MM.1S (cell line): ENCODE measurements around the gene CIDEC.

ENCODE experiments used
- DNase-seq: peaks from one replicate; pipeline ENCODE4 v3.0.0-alpha.2; 2015
- H2AFZ ChIP-seq: fragments of 300-600 bp; sonication (generic); 2 replicates; pipeline ENCODE4 v1.6.0; 2016; ENCODE audit warnings: antibody characterized with exemption, low read length
- H3F3A ChIP-seq: fragments of 300-600 bp; sonication (generic); 2 replicates; pipeline ENCODE4 v1.6.1; 2016; ENCODE audit warnings: mild to moderate bottlenecking, antibody characterized with exemption, low read length, moderate library complexity, mixed read lengths; ENCODE audit not compliant: insufficient read depth
- H3K27ac ChIP-seq: fragments of 300-600 bp; sonication (generic); 2 replicates; pipeline ENCODE4 v1.5.1; 2016; ENCODE audit warnings: mild to moderate bottlenecking, low read length
- H3K27me3 ChIP-seq: fragments of 300-600 bp; sonication (generic); replicated peaks from 2 replicates; pipeline ENCODE4 v1.6.0; 2016; ENCODE audit warnings: low read length; ENCODE audit not compliant: insufficient read depth
- H3K36me3 ChIP-seq: fragments of 300-600 bp; sonication (generic); replicated peaks from 2 replicates; pipeline ENCODE4 v1.6.1; 2016; ENCODE audit warnings: mild to moderate bottlenecking, low read length, mixed read lengths; ENCODE audit not compliant: insufficient read depth
- H3K4me1 ChIP-seq: fragments of 300-600 bp; sonication (generic); 2 replicates; pipeline ENCODE4 v1.6.1; 2016; ENCODE audit warnings: low read length, mixed read lengths
- H3K4me2 ChIP-seq: fragments of 300-600 bp; sonication (generic); 2 replicates; pipeline ENCODE4 v1.6.0; 2016; ENCODE audit warnings: low read depth, low read length
- H3K4me3 ChIP-seq: fragments of 300-600 bp; sonication (generic); 2 replicates; pipeline ENCODE4 v1.5.1; 2016; ENCODE audit warnings: low read length, mixed read lengths
- H3K79me2 ChIP-seq: fragments of 300-600 bp; sonication (generic); 2 replicates; pipeline ENCODE4 v1.6.1; 2016; ENCODE audit warnings: mixed run types, low read length, mixed read lengths
- H3K9ac ChIP-seq: fragments of 300-600 bp; sonication (generic); 2 replicates; pipeline ENCODE4 v1.6.1; 2016; ENCODE audit warnings: low read length, mixed read lengths
- H3K9me2 ChIP-seq: fragments of 300-600 bp; sonication (generic); replicated peaks from 2 replicates; pipeline ENCODE4 v1.6.1; 2016; ENCODE audit warnings: mild to moderate bottlenecking, low read length, mixed read lengths; ENCODE audit not compliant: insufficient read depth
- H3K9me3 ChIP-seq: fragments of 300-600 bp; sonication (generic); replicated peaks from 2 replicates; pipeline ENCODE4 v1.6.1; 2016; ENCODE audit warnings: mild to moderate bottlenecking, low read length, mixed read lengths; ENCODE audit not compliant: insufficient read depth
- H4K20me1 ChIP-seq: fragments of 300-600 bp; sonication (generic); 2 replicates; pipeline ENCODE4 v1.6.1; 2016; ENCODE audit warnings: mild to moderate bottlenecking, low read length, moderate library complexity, mixed read lengths; ENCODE audit not compliant: insufficient read depth
- EZH2 ChIP-seq: fragments of 300-600 bp; sonication (generic); optimal IDR thresholded peaks from 2 replicates; pipeline ENCODE3; 2017; ENCODE audit warnings: low read depth, mild to moderate bottlenecking, antibody characterized with exemption, low read length, mixed read lengths
- EZH2phosphoT487 ChIP-seq: fragments of 300-600 bp; sonication (generic); IDR thresholded peaks from 2 replicates; pipeline ENCODE4 v1.6.1; 2018; ENCODE audit warnings: antibody characterized with exemption, low read length
- TF ChIP-seq, protein P1 (sequence below): fragments of 300-600 bp; sonication (generic); IDR thresholded peaks from 2 replicates; pipeline ENCODE4 v1.5.1; 2016; ENCODE audit warnings: antibody characterized with exemption, low read length, mixed read lengths

CIDEC gene

DNA sequence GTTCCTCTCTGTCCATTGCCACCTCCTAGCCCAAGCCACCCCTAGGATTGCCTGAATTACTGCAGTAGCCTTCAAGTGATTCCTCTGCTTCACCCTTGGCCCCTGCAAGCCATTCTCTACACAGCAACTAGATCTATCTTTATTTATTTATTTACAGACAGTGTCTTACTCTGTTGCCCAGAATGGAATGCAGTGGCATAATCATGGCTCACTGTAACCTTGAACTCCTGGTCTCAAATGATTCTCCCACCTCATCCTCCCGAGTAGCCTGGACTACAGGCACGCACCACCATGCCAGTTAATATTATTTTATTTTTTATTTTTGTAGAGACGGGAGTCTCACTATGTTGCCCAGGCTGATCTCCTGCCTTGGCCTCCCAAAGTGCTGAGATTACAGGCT is 8.5 kb upstream of the CIDEC start:
- Histone ChIP-seq H2AFZ (no peak overlapping the region), H3K27ac (no peak overlapping the region), H4K20me1 (no peaks in the 10 kb centered on the region), H3K79me2 (peaks cover 30% of the 10 kb centered on the region), H3K9me3 (no peaks in the 10 kb centered on the region), H3K9me2 (no peaks in the 10 kb centered on the region), H3K36me3 (0 out of 2 replicates have a peak, but pooled peaks cover 2% of the 10 kb centered on the region), H3F3A (no peaks in the 10 kb centered on the region), H3K9ac (no peak overlapping the region), H3K4me3 (no peak overlapping the region), H3K4me2 (no peak overlapping the region), H3K27me3 (no peaks in the 10 kb centered on the region; the same call in 1 of the 2 replicates), H3K4me1 (no peaks in the 10 kb centered on the region)
- no peak for TF ChIP-seq EZH2phosphoT487
- TF ChIP-seq, protein P1, sequence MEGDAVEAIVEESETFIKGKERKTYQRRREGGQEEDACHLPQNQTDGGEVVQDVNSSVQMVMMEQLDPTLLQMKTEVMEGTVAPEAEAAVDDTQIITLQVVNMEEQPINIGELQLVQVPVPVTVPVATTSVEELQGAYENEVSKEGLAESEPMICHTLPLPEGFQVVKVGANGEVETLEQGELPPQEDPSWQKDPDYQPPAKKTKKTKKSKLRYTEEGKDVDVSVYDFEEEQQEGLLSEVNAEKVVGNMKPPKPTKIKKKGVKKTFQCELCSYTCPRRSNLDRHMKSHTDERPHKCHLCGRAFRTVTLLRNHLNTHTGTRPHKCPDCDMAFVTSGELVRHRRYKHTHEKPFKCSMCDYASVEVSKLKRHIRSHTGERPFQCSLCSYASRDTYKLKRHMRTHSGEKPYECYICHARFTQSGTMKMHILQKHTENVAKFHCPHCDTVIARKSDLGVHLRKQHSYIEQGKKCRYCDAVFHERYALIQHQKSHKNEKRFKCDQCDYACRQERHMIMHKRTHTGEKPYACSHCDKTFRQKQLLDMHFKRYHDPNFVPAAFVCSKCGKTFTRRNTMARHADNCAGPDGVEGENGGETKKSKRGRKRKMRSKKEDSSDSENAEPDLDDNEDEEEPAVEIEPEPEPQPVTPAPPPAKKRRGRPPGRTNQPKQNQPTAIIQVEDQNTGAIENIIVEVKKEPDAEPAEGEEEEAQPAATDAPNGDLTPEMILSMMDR: no peak
- no peak for TF ChIP-seq EZH2
- DNase-seq: no peak

DNA sequence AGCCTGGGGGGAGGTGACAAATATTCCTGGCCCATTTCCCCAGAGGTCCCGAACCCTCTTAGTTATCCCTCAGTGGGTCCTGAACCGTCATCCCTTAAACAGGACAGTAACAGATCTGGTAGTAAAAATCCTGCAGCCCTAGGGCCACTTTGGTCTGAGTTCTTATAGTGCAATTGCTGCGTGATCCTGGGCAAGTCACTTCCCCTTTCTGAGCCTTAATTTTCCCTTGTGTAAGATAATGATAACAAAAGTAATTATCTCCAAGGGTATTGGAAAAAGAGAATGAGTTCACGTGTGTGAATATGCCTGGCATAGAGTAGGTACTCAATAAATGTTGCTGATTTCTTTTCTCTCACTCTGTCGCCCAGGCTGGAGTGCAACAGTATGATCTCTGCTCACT is 7.4 kb upstream of the CIDEC start:
- no peaks in the 10 kb centered on the region for H4K20me1 ChIP-seq
- no peak for TF ChIP-seq EZH2
- TF ChIP-seq, protein P1: no peak
- peaks cover 20% of the 10 kb centered on the region for H3K79me2 ChIP-seq
- H2AFZ ChIP-seq: no peak overlapping the region
- H3K4me1 ChIP-seq: no peaks in the 10 kb centered on the region
- no peak overlapping the region for H3K4me2 ChIP-seq
- H3K4me3 ChIP-seq: no peak overlapping the region
- H3F3A ChIP-seq: no peaks in the 10 kb centered on the region
- no peaks in the 10 kb centered on the region for H3K9me3 ChIP-seq
- no peaks in the 10 kb centered on the region; the same call in 1 of the 2 replicates for H3K27me3 ChIP-seq
- H3K36me3 ChIP-seq: no peaks in the 10 kb centered on the region
- H3K9ac ChIP-seq: no peak overlapping the region
- no peak overlapping the region for H3K27ac ChIP-seq
- no peaks in the 10 kb centered on the region for H3K9me2 ChIP-seq
- DNase-seq: no peak

DNA sequence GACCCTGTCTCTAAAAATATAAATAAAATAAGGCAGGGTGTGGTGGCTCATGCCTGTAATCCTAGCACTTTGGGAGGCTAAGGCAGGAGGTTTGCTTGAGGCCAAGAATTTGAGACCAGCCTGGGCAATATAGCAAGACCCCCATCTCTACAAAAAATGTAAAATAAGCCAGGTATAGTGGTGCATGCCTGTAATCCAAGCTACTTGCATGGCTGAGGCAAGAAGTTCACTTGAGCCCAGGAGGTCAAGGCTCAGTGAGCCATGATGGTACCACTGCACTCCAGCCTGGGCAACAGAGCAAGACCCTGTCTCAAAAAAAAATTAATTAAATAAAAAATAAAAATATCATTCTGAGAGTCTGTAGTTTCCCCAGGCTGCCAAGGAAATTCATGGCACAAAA is 6.3 kb upstream of the CIDEC start:
- Histone ChIP-seq H3K79me2 (peaks cover 9% of the 10 kb centered on the region), H3K27ac (no peak overlapping the region), H3K27me3 (no peaks in the 10 kb centered on the region; the same call in 1 of the 2 replicates), H3K36me3 (no peaks in the 10 kb centered on the region), H3K4me1 (no peaks in the 10 kb centered on the region), H3K9me3 (no peaks in the 10 kb centered on the region), H3K4me3 (no peak overlapping the region), H3K4me2 (no peak overlapping the region), H2AFZ (no peak overlapping the region), H4K20me1 (no peaks in the 10 kb centered on the region), H3K9me2 (no peaks in the 10 kb centered on the region), H3K9ac (no peak overlapping the region), H3F3A (no peaks in the 10 kb centered on the region)
- no peak for DNase-seq
- no peak for TF ChIP-seq EZH2phosphoT487
- TF ChIP-seq, protein P1: no peak
- no peak for TF ChIP-seq EZH2
